Esophagus muscularis mucosa (tissue), 3 donors: Measurements from ENCODE around the gene C19orf85.

ENCODE experiments used
- CTCF ChIP-seq, 3 experiments: fragments of 200-600 bp in 2 of 3; fragments of 450-650 bp in 1 of 3; sonication (generic) in 2 of 3; IDR thresholded peaks; one replicate each; pipeline ENCODE4 v1.5.1; 2017 to 2019; ENCODE audit warnings: antibody characterized with exemption in 3 of 3, mild to moderate bottlenecking in 2 of 3, moderate library complexity in 1 of 3
- POLR2A ChIP-seq: fragments of 450-650 bp; IDR thresholded peaks from one replicate; pipeline ENCODE4 v1.6.1; 2017; ENCODE audit warnings: antibody characterized with exemption, moderate library complexity, mild to moderate bottlenecking, low read depth

GRCh38 chr19:55446060-55446459 lies 18.5 kb downstream of the C19orf85 start:
- TF ChIP-seq CTCF (IDR thresholded peaks at IDR 0.05): no peak
- TF ChIP-seq POLR2A: no peak
